RWPE2 (cell line): ENCODE data around the gene TECPR2.
"Not testable (repeated sequence)": the region's sequence is repeated elsewhere in the genome, so short reads cannot be mapped to it uniquely, and the experiment has no call there.

Experiments used
- ATAC-seq: fragments of 200-7000 bp; cut with Tn5 transposase; 3 replicates; pipeline ENCODE4 v1.9.1; 2021; ENCODE audit warnings: low read depth
- DNase-seq: peaks from one replicate; pipeline ENCODE4 v3.0.0-alpha.2; 2020; ENCODE audit warnings: low spot score
- H3K27ac ChIP-seq: fragments of 450-650 bp; 2 replicates; pipeline ENCODE4 v1.5.1; 2017; ENCODE audit warnings: mild to moderate bottlenecking; ENCODE audit not compliant: poor library complexity, severe bottlenecking
- H3K27me3 ChIP-seq: fragments of 250-450 bp; sonication (Bioruptor Pico); 2 replicates; pipeline ENCODE4 v1.5.1; 2021; ENCODE audit warnings: mild to moderate bottlenecking, moderate library complexity; ENCODE audit not compliant: insufficient read depth, poor library complexity, severe bottlenecking
- H3K36me3 ChIP-seq: fragments of 250-450 bp; sonication (Bioruptor Pico); 2 replicates; pipeline ENCODE4 v1.5.1; 2020; ENCODE audit warnings: low read depth, mild to moderate bottlenecking, moderate library complexity
- H3K4me1 ChIP-seq: fragments of 250-450 bp; sonication (Bioruptor Pico); 2 replicates; pipeline ENCODE4 v1.5.1; 2021; ENCODE audit warnings: mild to moderate bottlenecking, moderate library complexity; ENCODE audit not compliant: insufficient read depth, poor library complexity, severe bottlenecking
- H3K4me3 ChIP-seq: fragments of 250-450 bp; sonication (Bioruptor Pico); 2 replicates; pipeline ENCODE4 v1.5.1; 2021; ENCODE audit warnings: mild to moderate bottlenecking, moderate library complexity; ENCODE audit not compliant: severe bottlenecking
- H3K9me3 ChIP-seq: fragments of 250-450 bp; sonication (Bioruptor Pico); 2 replicates; pipeline ENCODE4 v1.5.1; 2021; ENCODE audit warnings: mild to moderate bottlenecking, moderate library complexity; ENCODE audit not compliant: severe bottlenecking
- TF ChIP-seq, protein P1 (sequence below): fragments of 450-650 bp; IDR thresholded peaks from one replicate; pipeline ENCODE4 v1.5.1; 2017; ENCODE audit warnings: mild to moderate bottlenecking, moderate library complexity; ENCODE audit not compliant: poor library complexity, severe bottlenecking

TECPR2 gene

GRCh38 chr14:102351023-102351422 is 11.7 kb upstream of the TECPR2 start:
- Histone ChIP-seq H3K4me3 (no peak overlapping the region), H3K9me3 (no peaks in the 10 kb centered on the region), H3K27ac (no peak overlapping the region), H3K4me1 (no peaks in the 10 kb centered on the region), H3K36me3 (peaks cover 82% of the 10 kb centered on the region), H3K27me3 (no peaks in the 10 kb centered on the region)
- ATAC-seq (no peak), DNase-seq (no peak)
- TF ChIP-seq, protein P1, sequence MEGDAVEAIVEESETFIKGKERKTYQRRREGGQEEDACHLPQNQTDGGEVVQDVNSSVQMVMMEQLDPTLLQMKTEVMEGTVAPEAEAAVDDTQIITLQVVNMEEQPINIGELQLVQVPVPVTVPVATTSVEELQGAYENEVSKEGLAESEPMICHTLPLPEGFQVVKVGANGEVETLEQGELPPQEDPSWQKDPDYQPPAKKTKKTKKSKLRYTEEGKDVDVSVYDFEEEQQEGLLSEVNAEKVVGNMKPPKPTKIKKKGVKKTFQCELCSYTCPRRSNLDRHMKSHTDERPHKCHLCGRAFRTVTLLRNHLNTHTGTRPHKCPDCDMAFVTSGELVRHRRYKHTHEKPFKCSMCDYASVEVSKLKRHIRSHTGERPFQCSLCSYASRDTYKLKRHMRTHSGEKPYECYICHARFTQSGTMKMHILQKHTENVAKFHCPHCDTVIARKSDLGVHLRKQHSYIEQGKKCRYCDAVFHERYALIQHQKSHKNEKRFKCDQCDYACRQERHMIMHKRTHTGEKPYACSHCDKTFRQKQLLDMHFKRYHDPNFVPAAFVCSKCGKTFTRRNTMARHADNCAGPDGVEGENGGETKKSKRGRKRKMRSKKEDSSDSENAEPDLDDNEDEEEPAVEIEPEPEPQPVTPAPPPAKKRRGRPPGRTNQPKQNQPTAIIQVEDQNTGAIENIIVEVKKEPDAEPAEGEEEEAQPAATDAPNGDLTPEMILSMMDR, result no peak

DNA sequence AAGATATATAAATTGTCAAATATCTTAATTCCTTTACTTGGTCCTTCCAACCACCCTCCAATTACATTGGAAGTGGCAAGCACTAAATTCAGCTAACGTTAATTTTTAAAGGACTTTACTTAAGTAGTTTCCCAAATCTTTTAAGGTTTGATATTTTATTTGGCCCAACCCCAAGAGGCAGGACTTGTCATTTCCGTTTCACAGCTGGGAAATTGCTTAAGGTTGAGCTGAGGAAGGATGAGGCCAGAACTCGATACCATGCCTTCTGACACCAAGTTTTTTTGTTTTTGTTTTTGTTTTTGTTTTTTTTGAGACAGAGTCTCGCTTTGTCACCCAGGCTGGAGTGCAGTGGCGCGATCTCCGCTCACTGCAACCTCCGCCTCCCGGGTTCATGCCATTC is 11.1 kb upstream of the TECPR2 start:
- not testable (repeated sequence) for H3K4me3 ChIP-seq, DNase-seq, H3K4me1 ChIP-seq, H3K27ac ChIP-seq, ATAC-seq, H3K27me3 ChIP-seq, H3K9me3 ChIP-seq
- peaks cover 81% of the 10 kb centered on the region for H3K36me3 ChIP-seq

DNA sequence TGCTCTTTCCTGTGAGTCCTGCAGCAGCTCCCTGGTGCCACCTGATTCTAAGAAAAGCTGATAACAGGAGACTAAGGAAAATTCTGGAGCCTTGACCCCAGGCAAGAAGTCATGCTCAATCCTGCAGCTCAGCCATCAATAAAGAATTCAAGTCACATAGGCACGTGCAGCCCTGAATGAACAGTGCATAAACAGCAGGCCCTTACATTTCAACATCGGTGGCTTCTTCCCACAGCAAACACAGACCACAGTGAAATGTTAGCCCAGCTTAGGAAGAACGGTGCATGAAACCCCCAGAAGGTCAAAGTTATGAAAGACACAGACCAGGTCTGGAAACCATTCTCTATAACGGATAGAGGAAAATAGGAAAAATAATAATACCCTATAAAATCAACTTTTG is 10.5 kb upstream of the TECPR2 start:
- Histone ChIP-seq H3K27me3 (no peaks in the 10 kb centered on the region), H3K9me3 (no peaks in the 10 kb centered on the region), H3K36me3 (peaks cover 79% of the 10 kb centered on the region), H3K27ac (no peak overlapping the region), H3K4me3 (no peak overlapping the region), H3K4me1 (no peaks in the 10 kb centered on the region)
- TF ChIP-seq, protein P1, result no peak
- DNase-seq (no peak), ATAC-seq (no peak)

- no peaks in the 10 kb centered on the region for H3K9me3 ChIP-seq
- ATAC-seq (no peak), DNase-seq (no peak)
- H3K4me3 ChIP-seq, result no peak overlapping the region
- TF ChIP-seq, protein P1, result no peak
- no peak overlapping the region for H3K27ac ChIP-seq
- H3K36me3 ChIP-seq, result peaks cover 73% of the 10 kb centered on the region
- H3K4me1 ChIP-seq, result no peaks in the 10 kb centered on the region
- no peaks in the 10 kb centered on the region for H3K27me3 ChIP-seq
Measured at GRCh38 chr14:102353126-102353619, 9.6 kb upstream of the TECPR2 start.

DNA sequence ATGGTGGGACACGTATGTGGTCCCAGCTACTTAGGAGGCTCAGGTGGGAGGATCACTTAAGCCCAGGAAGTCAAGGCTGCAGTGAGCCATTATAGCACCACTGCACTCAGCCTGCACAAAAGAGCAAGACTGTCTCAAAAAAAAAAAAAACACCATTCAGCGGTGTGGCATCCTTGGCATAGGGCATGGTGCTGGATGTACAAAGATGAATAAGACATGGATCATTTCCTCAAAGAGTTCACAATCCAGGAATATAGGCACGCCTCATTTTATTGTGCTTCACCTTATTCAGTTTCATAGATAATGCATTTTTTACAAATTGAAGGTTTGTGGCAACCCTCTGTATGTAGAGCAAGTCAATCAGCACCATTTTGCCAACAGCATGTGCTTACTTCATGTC is 6.5 kb upstream of the TECPR2 start:
- ATAC-seq, result 0 out of 3 replicates have a peak, but pooled peaks have one; percentile 36
- TF ChIP-seq, protein P1, result no peak
- no peak for DNase-seq
- no peaks in the 10 kb centered on the region for H3K27me3 ChIP-seq
- peaks cover 63% of the 10 kb centered on the region for H3K36me3 ChIP-seq
- no peak overlapping the region for H3K4me3 ChIP-seq
- H3K27ac ChIP-seq, result no peak overlapping the region
- no peaks in the 10 kb centered on the region for H3K9me3 ChIP-seq
- no peaks in the 10 kb centered on the region for H3K4me1 ChIP-seq
